ENCODE measurements around the gene KRTAP10-1.

DNA sequence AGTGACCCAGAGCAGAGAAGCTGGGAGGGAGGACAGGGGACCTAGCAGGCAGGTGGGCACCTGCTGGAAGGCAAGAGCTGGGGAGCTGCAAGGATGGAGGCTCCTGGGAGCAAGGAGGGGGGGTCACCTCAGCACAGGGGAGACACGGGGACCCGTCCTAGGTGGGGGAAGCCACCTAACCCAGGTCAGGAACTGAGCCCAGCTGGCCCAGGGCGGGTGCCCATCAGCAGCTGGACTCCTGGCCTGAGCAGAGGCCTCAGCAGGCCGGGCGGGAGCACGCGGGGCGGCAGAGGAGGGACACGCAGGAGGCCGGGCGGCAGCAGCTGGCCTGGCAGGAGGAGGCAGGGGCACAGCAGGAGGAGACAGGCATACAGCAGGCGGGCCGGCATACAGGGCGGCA, 949 bp downstream of the KRTAP10-1 start:
- no peak for TF ChIP-seq USF2 (IDR thresholded peaks at IDR 0.05; ENCODE audit: low read depth, low read length)
- no peak for TF ChIP-seq USF2 (CRISPR knock-in tag; IDR thresholded peaks at IDR 0.05; ENCODE audit: borderline replicate concordance)
- TF ChIP-seq REST (IDR thresholded peaks at IDR 0.05; ENCODE audit: borderline replicate concordance in 1 of 2, low read depth in 1 of 2, low read length in 2 of 2) = no peak
- TF ChIP-seq CTCF (CRISPR knock-in tag; IDR thresholded peaks at IDR 0.05) = no peak
- no peak for TF ChIP-seq ATF3 (CRISPR knock-in tag; IDR thresholded peaks at IDR 0.05)
- no peak for TF ChIP-seq GLMP (CRISPR knock-in tag; IDR thresholded peaks at IDR 0.05; ENCODE audit: borderline replicate concordance)
- TF ChIP-seq ARID5B (CRISPR knock-in tag; IDR thresholded peaks at IDR 0.05) = no peak

Measured in HepG2 (cell line).